Measurements from ENCODE around the gene CD164L2. TPM values are rescaled to one million over a fixed set of nuclear protein-coding genes. Genes with fewer than 3 reads are reported as not detected.

Gene CD164L2
- total RNA-seq, 4 donors from 2014 or later, result not detected

GRCh38 chr1:27400963-27401341 is 17.8 kb upstream of the CD164L2 start:
- WGBS, 2 donors (ENCODE audit: low coverage in 1 of 2), result 57 to 91% methylated on average over 1 to 4 of the region's 5 CpGs
- no peak overlapping the region for H3K27ac ChIP-seq
- intact Hi-C loops (cut with DNase I; ENCODE audit: low total_unique reads) (no loop called here), in situ Hi-C loops (cut with MboI; ENCODE audit: low pct_ligation_motif_present in 1 of 4, low pct_unique_long_range_greater_than_20kb in 1 of 4, low sequenced_read_pairs in 3 of 4) (loop anchor here in 1 of 4 donors (10.0 kb wide), 1 partner anchor 204 kb away; the partner anchor contains the start of gene AHDC1)
- H3K4me1 ChIP-seq, result peaks cover 10 to 56% (median 34%) of the 10 kb centered on the region in 4 donors
- TF ChIP-seq POLR2AphosphoS5 (IDR thresholded peaks at IDR 0.05), result peak in 1 of 3 donors; percentile 49
- no peak for TF ChIP-seq POLR2A (IDR thresholded peaks at IDR 0.05)
- H3K4me3 ChIP-seq, result no peak overlapping the region
- H3K9me3 ChIP-seq, result no peaks in the 10 kb centered on the region
- DNase-seq, result no peak
- no peaks in the 10 kb centered on the region for H3K36me3 ChIP-seq
- H3K27me3 ChIP-seq, result no peaks in the 10 kb centered on the region

GRCh38 chr1:27400082-27400962 is 17.2 kb upstream of the CD164L2 start:
- Histone ChIP-seq H3K36me3 (no peaks in the 10 kb centered on the region), H3K27me3 (no peaks in the 10 kb centered on the region), H3K4me1 (peaks cover 10 to 51% (median 33%) of the 10 kb centered on the region in 4 donors), H3K9me3 (no peaks in the 10 kb centered on the region), H3K27ac (no peak overlapping the region), H3K4me3 (no peak overlapping the region)
- TF ChIP-seq CTCF (IDR thresholded peaks at IDR 0.05) (no peak), EP300 (IDR thresholded peaks at IDR 0.05; ENCODE audit: low read depth) (no peak), POLR2AphosphoS5 (IDR thresholded peaks at IDR 0.05) (peak in 2 of 3 donors; percentile 5 to 51)
- no peak for DNase-seq
- in situ Hi-C loops (cut with MboI; ENCODE audit: low pct_ligation_motif_present in 1 of 4, low pct_unique_long_range_greater_than_20kb in 1 of 4, low sequenced_read_pairs in 3 of 4) (loop anchor here in 1 of 4 donors (10.0 kb wide), 1 partner anchor 204 kb away; the partner anchor contains the start of gene AHDC1), intact Hi-C loops (cut with DNase I; ENCODE audit: low total_unique reads) (no loop called here)
- 31 to 63% methylated on average over 4 to 13 of the region's 13 CpGs for WGBS, 2 donors (ENCODE audit: low coverage in 1 of 2)

- in situ Hi-C loops (cut with MboI; ENCODE audit: low pct_ligation_motif_present in 1 of 4, low pct_unique_long_range_greater_than_20kb in 1 of 4, low sequenced_read_pairs in 3 of 4) (loop anchor here in 2 of 4 donors (10.0 kb wide), 1 partner anchor 205 kb away; the partner anchor contains the start of gene AHDC1 (in 2 of the 2)), intact Hi-C loops (cut with DNase I; ENCODE audit: low total_unique reads) (loop anchor here (2.0 kb wide), 1 partner anchor 207 kb away; no protein-coding TSS in a partner anchor)
- Histone ChIP-seq H3K27ac (no peak overlapping the region), H3K36me3 (no peaks in the 10 kb centered on the region), H3K4me3 (no peak overlapping the region), H3K9me3 (no peaks in the 10 kb centered on the region), H3K4me1 (peaks cover 10 to 45% (median 26%) of the 10 kb centered on the region in 4 donors), H3K27me3 (no peaks in the 10 kb centered on the region)
- TF ChIP-seq POLR2AphosphoS5 (IDR thresholded peaks at IDR 0.05) (peak in 1 of 3 donors; percentile 10), POLR2A (IDR thresholded peaks at IDR 0.05) (no peak)
- 61% methylated on average over 16 of the region's 19 CpGs; no CpG with 5 or more reads in 1 of the 2 donors for whole genome bisulfite sequencing, 2 donors (ENCODE audit: low coverage in 1 of 2)
- no peak for DNase-seq
Measured at GRCh38 chr1:27399251-27400025, 16.3 kb upstream of the CD164L2 start.

- H3K4me3 ChIP-seq, result no peak overlapping the region
- peaks cover 10 to 36% (median 18%) of the 10 kb centered on the region in 4 donors for H3K4me1 ChIP-seq
- no peak for DNase-seq
- H3K27me3 ChIP-seq, result no peaks in the 10 kb centered on the region
- intact Hi-C loops (cut with DNase I; ENCODE audit: low total_unique reads) (loop anchor here (2.0 kb wide), 1 partner anchor 208 kb away; no protein-coding TSS in a partner anchor), in situ Hi-C loops (cut with MboI; ENCODE audit: low pct_ligation_motif_present in 1 of 4, low pct_unique_long_range_greater_than_20kb in 1 of 4, low sequenced_read_pairs in 3 of 4) (loop anchor here in 1 of 4 donors (10.0 kb wide), 1 partner anchor 206 kb away; the partner anchor contains the start of gene AHDC1)
- no peaks in the 10 kb centered on the region for H3K9me3 ChIP-seq
- WGBS, 2 donors (ENCODE audit: low coverage in 1 of 2), result 38% methylated on average over 2 of the region's 4 CpGs; no CpG with 5 or more reads in 1 of the 2 donors
- H3K36me3 ChIP-seq, result no peaks in the 10 kb centered on the region
- TF ChIP-seq EP300 (IDR thresholded peaks at IDR 0.05; ENCODE audit: low read depth), result no peak
- H3K27ac ChIP-seq, result no peak overlapping the region
Measured at GRCh38 chr1:27398405-27399149, 15.4 kb upstream of the CD164L2 start.

GRCh38 chr1:27397749-27398148 is 14.6 kb upstream of the CD164L2 start:
- Histone ChIP-seq H3K9me3 (no peaks in the 10 kb centered on the region), H3K36me3 (no peaks in the 10 kb centered on the region), H3K27me3 (no peaks in the 10 kb centered on the region), H3K27ac (no peak overlapping the region), H3K4me3 (no peak overlapping the region), H3K4me1 (peaks cover 9 to 31% (median 12%) of the 10 kb centered on the region in 4 donors)
- intact Hi-C loops (cut with DNase I; ENCODE audit: low total_unique reads) (loop anchor here (2.0 kb wide), 1 partner anchor 209 kb away; no protein-coding TSS in a partner anchor), in situ Hi-C loops (cut with MboI; ENCODE audit: low pct_ligation_motif_present in 1 of 4, low pct_unique_long_range_greater_than_20kb in 1 of 4, low sequenced_read_pairs in 3 of 4) (loop anchor here in 1 of 4 donors (10.0 kb wide), 1 partner anchor 207 kb away; the partner anchor contains the start of gene AHDC1)
- DNase-seq, result no peak
- 71% methylated on average over 7 of the region's 7 CpGs; no CpG with 5 or more reads in 1 of the 2 donors for WGBS, 2 donors (ENCODE audit: low coverage in 1 of 2)
- TF ChIP-seq POLR2AphosphoS5 (IDR thresholded peaks at IDR 0.05) (no peak), POLR2A (IDR thresholded peaks at IDR 0.05) (no peak), CTCF (IDR thresholded peaks at IDR 0.05) (no peak), EP300 (IDR thresholded peaks at IDR 0.05; ENCODE audit: low read depth) (no peak)

Data from transverse colon (tissue), 4 donors.